ENCODE data around the gene TAS2R40.

- TF ChIP-seq CTCF (IDR thresholded peaks at IDR 0.05; ENCODE audit: insufficient read depth, low read length) (no peak), REST (IDR thresholded peaks at IDR 0.05; ENCODE audit: insufficient replicate concordance, low read depth) (peak; percentile 17), POLR2AphosphoS5 (IDR thresholded peaks at IDR 0.05; ENCODE audit: low read depth) (no peak), SPI1 (IDR thresholded peaks at IDR 0.05; ENCODE audit: borderline replicate concordance, low read depth) (peak; percentile 39)
These were observed 18.0 kb downstream of the TAS2R40 start for GRCh38 chr7:143239813-143240212.
